Psoas muscle (tissue), 8 donors: ENCODE data around the gene ZFAND2A. TPM values are rescaled to one million over a fixed set of nuclear protein-coding genes. Genes with fewer than 3 reads are reported as not detected.
A peak's percentile ranks its signal among the peaks of the same experiment; 100 is the strongest.
"Not testable (repeated sequence)": the region's sequence is repeated elsewhere in the genome, so short reads cannot be mapped to it uniquely, and the experiment has no call there.

Experiments used
- ATAC-seq, 4 donors: fragments of 200-7000 bp; cut with Tn5 transposase; one replicate each; pipeline ENCODE4 v1.9.1; 2020; ENCODE audit warnings: moderate library complexity in 3 of 4, mild to moderate bottlenecking in 2 of 4
- DNase-seq, 2 donors: peaks; one replicate each; pipeline ENCODE4 v3.0.0-alpha.2; 2020
- H3K27ac ChIP-seq: fragments of 200-600 bp; one replicate; pipeline ENCODE4 v1.8.0; 2022
- H3K27me3 ChIP-seq, 3 donors: fragments of 200-600 bp in 1 of 3; one replicate each; pipeline versions ENCODE4 v1.6.1 to v1.8.0; 2013 to 2022; ENCODE audit warnings: low read length in 2 of 3, mild to moderate bottlenecking in 2 of 3, moderate library complexity in 1 of 3; ENCODE audit not compliant: insufficient read depth in 3 of 3
- H3K36me3 ChIP-seq, 2 donors: fragments of 200-600 bp in 1 of 2; one replicate each; pipeline versions ENCODE4 v1.6.1 to v1.8.0; 2013 to 2022; ENCODE audit warnings: low read depth in 1 of 2, mild to moderate bottlenecking in 1 of 2, moderate library complexity in 1 of 2; ENCODE audit not compliant: insufficient read depth in 1 of 2
- H3K4me1 ChIP-seq: fragments of 200-600 bp; one replicate; pipeline ENCODE4 v1.8.0; 2022
- H3K4me3 ChIP-seq: fragments of 200-600 bp; one replicate; pipeline ENCODE4 v1.8.0; 2022; ENCODE audit warnings: mild to moderate bottlenecking
- H3K9me3 ChIP-seq: fragments of 200-600 bp; one replicate; pipeline ENCODE4 v1.8.0; 2022
- CTCF ChIP-seq: fragments of 200-600 bp; IDR thresholded peaks from one replicate; pipeline ENCODE4 v1.8.0; 2022; ENCODE audit warnings: antibody characterized with exemption
- WGBS, 3 donors: extraction: QIAGEN DNeasy Blood & Tissue Kit; methylation state at CpG; one replicate each; pipeline versions ENCODE4 v1.1.6 to v1.1.7; 2013; 5-methylcytosine and 5-hydroxymethylcytosine counted together
- intact Hi-C, 2 donors: fragments of 100-400 bp; cut with DNase I; formaldehyde crosslinking; loops; one replicate each; pipeline versions ENCODE4 v1.11.0 to v1.14.2; 2022
- polyA plus RNA-seq, 3 donors: library from polyadenylated mRNA; stranded (reverse); fragments of 200-250 nt; gene quantifications; one replicate each; pipeline ENCODE4 v1.2.3, GENCODE V29; 2013
- total RNA-seq, 4 donors: library from RNA; stranded (reverse); fragmentation: NEBNext Ultra II Directional in 2 of 4; extraction: Animal tissue kit (Norgen Biotek cat#: 25700) in 2 of 4; gene quantifications; one replicate each; pipeline versions ENCODE4 v1.2.1 to v1.2.4, GENCODE V29; 2021 to 2023
- donor health status: healthy with polysubstance abuse.
- donor health status: DM: no; HTN: no; CAD: no; lungs with moderate emphysema.
- donor health status: Bipolar disorder and iron deficiency.
- donor health status: healthy.
- donor health status: DM: yes; HTN: yes; CAD: no.
- donor health status: DM: no; HTN: no; CAD: no.
- donor health status: DM: no; HTN: no; CAD: no.
- donor health status: DM: yes; HTN: yes; CAD: no.

Gene ZFAND2A
- total and polyA plus RNA-seq, 7 donors: 5.7 to 61.1 (median 18.4) TPM

DNA sequence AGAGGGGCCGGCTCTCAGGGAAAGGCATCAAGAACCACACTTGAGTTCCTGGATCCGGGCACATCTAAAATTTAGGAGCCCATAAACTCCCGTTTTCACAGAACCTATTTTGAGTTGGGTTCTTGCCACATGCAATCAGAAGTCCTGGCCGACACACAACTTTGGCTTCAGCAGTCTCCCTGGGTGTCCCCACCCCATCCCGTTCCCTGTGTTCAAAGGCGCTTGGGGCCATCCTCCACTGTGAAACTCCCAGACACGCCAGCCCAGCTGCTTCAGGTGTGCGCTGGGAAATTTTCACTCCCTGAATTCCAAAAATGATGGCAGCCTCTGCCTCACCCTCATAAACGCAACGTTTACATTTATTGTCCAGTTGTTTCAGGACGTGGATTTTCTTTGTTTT, 8.4 kb upstream of the ZFAND2A start:
- TF ChIP-seq CTCF: no peak
- intact Hi-C loops: no loop called here
- WGBS, 3 donors: 63 to 82% (median 69%) methylated on average over 11 of the region's 11 CpGs

GRCh38 chr7:1164436-1164835, 4.4 kb upstream of the ZFAND2A start:
- Histone ChIP-seq H3K9me3 (no peaks in the 10 kb centered on the region), H3K36me3 (peaks cover 0 to 35% of the 10 kb centered on the region in 2 donors), H3K27ac (no peak overlapping the region), H3K4me1 (no peaks in the 10 kb centered on the region), H3K4me3 (no peak overlapping the region), H3K27me3 (no peaks in the 10 kb centered on the region)
- DNase-seq: no peak
- ATAC-seq: no peak
- intact Hi-C loops: no loop called here
- 76 to 86% (median 77%) methylated on average over 7 of the region's 7 CpGs for WGBS, 3 donors
- no peak for TF ChIP-seq CTCF

More for the DNA sequence above, 8.4 kb upstream of the ZFAND2A start:
- H3K27ac ChIP-seq: no peak overlapping the region
- peaks cover 0 to 20% of the 10 kb centered on the region in 2 donors for H3K36me3 ChIP-seq
- peaks cover 4% of the 10 kb centered on the region for H3K4me1 ChIP-seq
- DNase-seq (no peak), ATAC-seq (no peak)
- H3K9me3 ChIP-seq: no peaks in the 10 kb centered on the region
- no peaks in the 10 kb centered on the region for H3K27me3 ChIP-seq
- no peak overlapping the region for H3K4me3 ChIP-seq

- H3K27ac ChIP-seq: no peak overlapping the region
- TF ChIP-seq CTCF: no peak
- intact Hi-C loops: no loop called here
- H3K27me3 ChIP-seq: no peaks in the 10 kb centered on the region
- no peak for DNase-seq
- no peak for ATAC-seq
- peaks cover 9% of the 10 kb centered on the region for H3K4me1 ChIP-seq
- H3K36me3 ChIP-seq: peaks cover 0 to 37% of the 10 kb centered on the region in 2 donors
- no peaks in the 10 kb centered on the region for H3K9me3 ChIP-seq
- no peak overlapping the region for H3K4me3 ChIP-seq
- 90 to 93% (median 90%) methylated on average over 12 of the region's 12 CpGs for WGBS, 3 donors
These were observed 3.1 kb upstream of the ZFAND2A start for GRCh38 chr7:1163121-1163520.

- Histone ChIP-seq H3K9me3 (no peaks in the 10 kb centered on the region), H3K27me3 (no peaks in the 10 kb centered on the region), H3K27ac (peak overlapping the region; percentile 96), H3K4me3 (peak overlapping the region; percentile 85), H3K36me3 (peaks cover 0 to 58% of the 10 kb centered on the region in 2 donors), H3K4me1 (peaks cover 14% of the 10 kb centered on the region)
- WGBS, 3 donors: 18 to 27% (median 20%) methylated on average over 19 of the region's 19 CpGs
- ATAC-seq (peak; percentile 37 to 58 (median 48)), DNase-seq (peak; percentile 37 to 66)
- intact Hi-C loops: no loop called here
- no peak for TF ChIP-seq CTCF
These were observed 650 bp upstream of the ZFAND2A start for GRCh38 chr7:1160670-1161021.

DNA sequence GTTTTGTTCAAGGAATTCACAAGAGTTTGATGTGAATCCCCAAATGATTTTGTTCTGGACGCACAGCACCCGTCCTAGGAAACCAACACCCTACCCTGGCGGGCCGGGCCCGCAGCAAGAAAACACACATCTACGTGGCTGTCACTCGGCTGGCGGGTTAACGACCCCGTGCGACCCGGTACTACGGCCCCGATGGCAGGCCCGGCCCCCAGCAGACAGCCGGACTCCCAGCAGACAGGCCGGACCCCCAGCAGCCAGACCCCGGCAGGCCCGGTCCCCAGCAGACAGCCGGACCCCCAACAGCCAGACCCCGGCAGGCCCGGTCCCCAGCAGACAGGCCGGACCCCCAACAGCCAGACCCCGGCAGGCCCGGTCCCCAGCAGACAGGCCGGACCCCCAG, 765 bp downstream of the ZFAND2A start:
- H3K9me3 ChIP-seq, ATAC-seq, intact Hi-C loops, H3K27me3 ChIP-seq: not testable (repeated sequence)
- H3K4me3 ChIP-seq: peak overlapping the region; percentile 80
- 6 to 10% (median 6%) methylated on average over 13 to 25 of the region's 26 CpGs for WGBS, 3 donors
- peaks cover 0 to 58% of the 10 kb centered on the region in 2 donors for H3K36me3 ChIP-seq
- DNase-seq: peak in 1 of 2 donors; percentile 53
- H3K27ac ChIP-seq: peak overlapping the region; percentile 55
- H3K4me1 ChIP-seq: peaks cover 14% of the 10 kb centered on the region
